ENCODE data around the gene SETD2.

SETD2 gene

DNA sequence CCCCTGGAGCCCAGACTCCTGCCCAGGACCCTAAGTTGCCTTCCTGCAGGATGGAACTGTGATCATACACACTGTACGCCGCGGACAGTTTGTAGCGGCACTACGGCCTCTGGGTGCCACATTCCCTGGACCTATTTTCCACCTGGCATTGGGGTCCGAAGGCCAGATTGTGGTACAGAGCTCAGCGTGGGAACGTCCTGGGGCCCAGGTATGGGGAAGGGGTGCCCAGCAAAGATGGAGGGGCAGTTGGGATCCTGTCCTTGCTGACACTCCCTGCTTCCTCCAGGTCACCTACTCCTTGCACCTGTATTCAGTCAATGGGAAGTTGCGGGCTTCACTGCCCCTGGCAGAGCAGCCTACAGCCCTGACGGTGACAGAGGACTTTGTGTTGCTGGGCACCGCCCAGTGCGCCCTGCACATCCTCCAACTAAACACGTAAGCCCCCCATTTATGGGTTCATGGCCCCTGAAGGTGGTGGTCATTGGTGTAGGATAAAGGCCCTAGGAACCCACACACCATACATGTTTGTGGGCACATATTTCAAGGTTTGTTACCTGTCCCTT, 155.6 kb downstream of the SETD2 start:
- Histone ChIP-seq H3K36me3 (replicated peaks) (peaks cover 2% of the 10 kb centered on the region), H3K4me3 (ENCODE audit: low read depth, low read length) (no peak overlapping the region), H3K27ac (no peak overlapping the region), H3K27me3 (replicated peaks) (no peaks in the 10 kb centered on the region)
- no peak for DNase-seq
- in situ Hi-C loops (cut with HindIII; ENCODE audit: low pct_ligation_motif_present, low sequenced_read_pairs): no loop called here
- TF ChIP-seq, protein P1, sequence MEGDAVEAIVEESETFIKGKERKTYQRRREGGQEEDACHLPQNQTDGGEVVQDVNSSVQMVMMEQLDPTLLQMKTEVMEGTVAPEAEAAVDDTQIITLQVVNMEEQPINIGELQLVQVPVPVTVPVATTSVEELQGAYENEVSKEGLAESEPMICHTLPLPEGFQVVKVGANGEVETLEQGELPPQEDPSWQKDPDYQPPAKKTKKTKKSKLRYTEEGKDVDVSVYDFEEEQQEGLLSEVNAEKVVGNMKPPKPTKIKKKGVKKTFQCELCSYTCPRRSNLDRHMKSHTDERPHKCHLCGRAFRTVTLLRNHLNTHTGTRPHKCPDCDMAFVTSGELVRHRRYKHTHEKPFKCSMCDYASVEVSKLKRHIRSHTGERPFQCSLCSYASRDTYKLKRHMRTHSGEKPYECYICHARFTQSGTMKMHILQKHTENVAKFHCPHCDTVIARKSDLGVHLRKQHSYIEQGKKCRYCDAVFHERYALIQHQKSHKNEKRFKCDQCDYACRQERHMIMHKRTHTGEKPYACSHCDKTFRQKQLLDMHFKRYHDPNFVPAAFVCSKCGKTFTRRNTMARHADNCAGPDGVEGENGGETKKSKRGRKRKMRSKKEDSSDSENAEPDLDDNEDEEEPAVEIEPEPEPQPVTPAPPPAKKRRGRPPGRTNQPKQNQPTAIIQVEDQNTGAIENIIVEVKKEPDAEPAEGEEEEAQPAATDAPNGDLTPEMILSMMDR (IDR thresholded peaks at IDR 0.05; ENCODE audit: low read depth, low read length, missing control alignments): no peak

DNA sequence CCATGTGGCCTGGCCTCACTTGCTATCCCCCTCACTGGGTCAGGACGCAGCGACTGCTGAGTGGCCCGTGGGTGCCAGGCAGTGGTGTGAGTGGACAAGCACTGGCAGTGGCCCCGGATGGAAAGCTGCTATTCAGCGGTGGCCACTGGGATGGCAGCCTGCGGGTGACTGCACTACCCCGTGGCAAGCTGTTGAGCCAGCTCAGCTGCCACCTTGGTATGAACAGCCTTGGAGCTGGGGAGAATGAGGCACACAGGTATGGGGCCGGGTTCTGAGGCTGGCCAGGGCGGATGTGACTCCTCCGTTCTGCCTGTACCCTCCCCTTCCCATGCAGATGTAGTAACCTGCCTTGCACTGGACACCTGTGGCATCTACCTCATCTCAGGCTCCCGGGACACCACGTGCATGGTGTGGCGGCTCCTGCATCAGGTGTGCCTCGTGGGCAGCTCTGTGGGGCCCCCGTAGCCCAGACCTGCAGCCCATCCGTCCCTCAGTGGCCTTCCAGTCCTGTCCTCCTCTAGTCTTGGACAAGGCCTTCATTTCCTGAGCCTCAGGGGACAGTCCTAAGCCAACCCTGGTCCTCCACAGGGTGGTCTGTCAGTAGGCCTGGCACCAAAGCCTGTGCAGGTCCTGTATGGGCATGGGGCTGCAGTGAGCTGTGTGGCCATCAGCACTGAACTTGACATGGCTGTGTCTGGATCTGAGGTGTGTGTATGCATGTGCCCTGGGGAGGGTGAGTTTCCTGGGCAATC, 156.3 kb downstream of the SETD2 start:
- no peaks in the 10 kb centered on the region for H3K27me3 ChIP-seq (replicated peaks)
- TF ChIP-seq, protein P1 (IDR thresholded peaks at IDR 0.05; ENCODE audit: low read depth, low read length, missing control alignments): no peak
- in situ Hi-C loops (cut with HindIII; ENCODE audit: low pct_ligation_motif_present, low sequenced_read_pairs): no loop called here
- peaks cover 2% of the 10 kb centered on the region for H3K36me3 ChIP-seq (replicated peaks)
- no peak overlapping the region for H3K4me3 ChIP-seq (ENCODE audit: low read depth, low read length)
- no peak overlapping the region for H3K27ac ChIP-seq
- DNase-seq: no peak

DNA sequence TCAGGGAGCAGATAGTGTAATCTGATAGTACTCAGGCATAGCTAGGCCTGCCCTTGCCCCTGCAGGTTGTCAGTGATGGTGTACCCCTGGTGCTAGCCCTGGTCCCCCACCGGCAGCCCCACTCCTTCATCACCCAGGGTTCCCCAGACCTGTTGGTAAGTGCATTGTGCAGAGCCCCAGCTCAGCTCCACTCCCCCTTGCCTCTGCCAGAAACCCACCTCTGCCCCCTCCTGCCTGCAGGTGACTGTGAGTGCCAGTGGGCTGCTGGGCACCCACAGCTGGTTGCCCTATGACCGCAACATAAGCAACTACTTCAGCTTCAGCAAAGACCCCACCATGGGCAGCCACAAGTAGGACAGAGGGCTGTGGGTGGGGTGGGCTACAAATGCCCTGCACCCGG, 156.9 kb downstream of the SETD2 start:
- TF ChIP-seq, protein P1 (IDR thresholded peaks at IDR 0.05; ENCODE audit: low read depth, low read length, missing control alignments): no peak
- no peak for DNase-seq
- in situ Hi-C loops (cut with HindIII; ENCODE audit: low pct_ligation_motif_present, low sequenced_read_pairs): no loop called here
- Histone ChIP-seq H3K4me3 (ENCODE audit: low read depth, low read length) (no peak overlapping the region), H3K27ac (no peak overlapping the region), H3K36me3 (replicated peaks) (peaks cover 6% of the 10 kb centered on the region), H3K27me3 (replicated peaks) (no peaks in the 10 kb centered on the region)

DNA sequence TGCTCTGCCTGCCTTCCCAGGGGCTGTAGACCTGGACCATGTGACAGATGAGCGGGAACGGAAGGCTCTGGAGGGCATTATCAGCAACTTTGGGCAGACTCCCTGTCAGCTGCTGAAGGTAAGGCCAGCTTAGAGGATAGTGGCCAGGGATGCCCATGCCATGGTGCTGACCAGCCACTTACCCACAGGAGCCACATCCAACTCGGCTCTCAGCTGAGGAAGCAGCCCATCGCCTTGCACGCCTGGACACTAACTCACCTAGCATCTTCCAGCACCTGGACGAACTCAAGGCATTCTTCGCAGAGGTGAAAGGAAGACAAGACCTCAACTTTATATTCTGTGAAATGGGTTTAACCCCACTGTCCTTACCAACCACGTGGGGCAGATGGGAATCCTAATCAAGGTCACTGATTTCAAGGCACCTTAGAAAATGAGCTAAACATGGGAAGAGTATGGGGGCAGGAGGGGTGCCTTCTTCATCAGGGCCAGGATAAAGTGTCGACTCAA, 157.7 kb downstream of the SETD2 start:
- TF ChIP-seq, protein P1 (IDR thresholded peaks at IDR 0.05; ENCODE audit: low read depth, low read length, missing control alignments): no peak
- no peak for DNase-seq
- peaks cover 11% of the 10 kb centered on the region for H3K36me3 ChIP-seq (replicated peaks)
- H3K4me3 ChIP-seq (ENCODE audit: low read depth, low read length): no peak overlapping the region
- no peaks in the 10 kb centered on the region for H3K27me3 ChIP-seq (replicated peaks)
- H3K27ac ChIP-seq: no peak overlapping the region
- in situ Hi-C loops (cut with HindIII; ENCODE audit: low pct_ligation_motif_present, low sequenced_read_pairs): no loop called here

DNA sequence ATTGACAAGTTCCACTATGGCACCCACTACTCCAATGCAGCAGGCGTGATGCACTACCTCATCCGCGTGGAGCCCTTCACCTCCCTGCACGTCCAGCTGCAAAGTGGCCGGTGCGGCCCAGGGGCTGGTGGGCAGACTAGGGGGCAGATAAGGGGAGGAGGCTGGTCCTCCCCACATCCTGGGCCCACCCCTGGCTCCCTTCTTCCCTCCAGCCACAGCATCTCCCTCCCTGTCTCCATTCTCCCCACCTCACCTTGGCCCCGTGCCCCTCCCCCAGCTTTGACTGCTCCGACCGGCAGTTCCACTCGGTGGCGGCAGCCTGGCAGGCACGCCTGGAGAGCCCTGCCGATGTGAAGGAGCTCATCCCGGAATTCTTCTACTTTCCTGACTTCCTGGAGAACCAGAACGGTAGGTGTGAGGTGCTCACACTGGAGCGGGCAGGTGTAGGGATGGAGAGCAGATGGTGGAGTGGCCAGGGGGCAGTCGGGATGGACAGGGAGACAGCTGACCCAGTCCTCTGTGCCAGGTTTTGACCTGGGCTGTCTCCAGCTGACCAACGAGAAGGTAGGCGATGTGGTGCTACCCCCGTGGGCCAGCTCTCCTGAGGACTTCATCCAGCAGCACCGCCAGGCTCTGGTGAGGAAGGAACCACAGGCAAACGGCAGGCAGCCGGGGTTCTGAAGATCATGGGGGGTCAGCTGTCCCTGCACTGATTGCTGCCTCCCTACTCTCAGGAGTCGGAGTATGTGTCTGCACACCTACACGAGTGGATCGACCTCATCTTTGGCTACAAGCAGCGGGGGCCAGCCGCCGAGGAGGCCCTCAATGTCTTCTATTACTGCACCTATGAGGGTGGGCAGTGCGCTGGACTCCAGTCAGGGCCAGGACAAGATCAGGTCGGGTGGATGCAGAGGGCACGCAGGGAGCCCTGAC, 158.4 kb downstream of the SETD2 start:
- Histone ChIP-seq H3K4me3 (ENCODE audit: low read depth, low read length) (no peak overlapping the region), H3K27me3 (replicated peaks) (no peaks in the 10 kb centered on the region), H3K27ac (no peak overlapping the region), H3K36me3 (replicated peaks) (peaks cover 11% of the 10 kb centered on the region)
- in situ Hi-C loops (cut with HindIII; ENCODE audit: low pct_ligation_motif_present, low sequenced_read_pairs): no loop called here
- TF ChIP-seq, protein P1 (IDR thresholded peaks at IDR 0.05; ENCODE audit: low read depth, low read length, missing control alignments): no peak
- DNase-seq: no peak
